ENCODE measurements around the gene DPP6. TPM values are rescaled to one million over a fixed set of nuclear protein-coding genes. Genes with fewer than 3 reads are reported as not detected.

DPP6 gene
- total RNA-seq, 1 donor from 2014 or later = 0.39 TPM

DNA sequence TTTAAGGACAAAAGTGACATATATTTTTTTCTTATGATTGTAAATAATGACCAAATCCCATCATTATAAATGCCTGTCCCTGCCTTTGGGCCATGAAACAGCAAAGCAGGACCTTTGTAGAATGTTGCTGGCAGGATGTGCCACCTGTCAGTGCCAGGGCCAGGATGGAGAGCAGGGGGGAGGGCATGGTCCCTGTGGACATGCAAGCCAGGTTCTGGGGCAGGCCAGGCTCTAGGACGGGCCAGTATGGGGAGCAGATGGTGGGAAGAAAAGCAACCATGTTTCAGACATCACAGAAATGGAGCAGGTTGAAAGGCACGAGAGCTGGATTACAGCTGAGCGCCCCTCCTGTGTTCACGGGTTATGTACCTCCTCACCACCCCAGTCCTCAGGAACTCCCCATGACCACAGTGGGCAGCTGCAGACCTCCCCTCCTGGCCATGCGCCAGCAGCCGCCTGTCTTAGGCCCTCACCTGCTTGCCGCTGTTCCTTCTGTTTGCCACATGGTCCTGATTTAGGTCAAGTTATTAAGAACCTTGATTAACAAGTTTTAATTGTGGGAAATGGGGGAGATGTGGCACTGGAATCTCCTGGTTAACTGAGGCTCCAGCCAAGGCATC, 740.3 kb downstream of the DPP6 start:
- no peaks in the 10 kb centered on the region for H3K9me3 ChIP-seq (ENCODE audit: low read depth)
- H3K9ac ChIP-seq = no peak overlapping the region
- H3K4me3 Mint-ChIP-seq = no peak overlapping the region
- no peaks in the 10 kb centered on the region for H3F3A ChIP-seq (ENCODE audit: low read depth)
- no peaks in the 10 kb centered on the region for H4K20me1 ChIP-seq (ENCODE audit: low read depth)
- no peak overlapping the region for H3K4me2 ChIP-seq
- no peak overlapping the region for H3K4me3 ChIP-seq
- no peaks in the 10 kb centered on the region for H3K36me3 Mint-ChIP-seq
- no peaks in the 10 kb centered on the region for H3K79me2 ChIP-seq (ENCODE audit: low read depth)
- H2AFZ ChIP-seq (replicated peaks) = no peak overlapping the region
- peaks cover 7% of the 10 kb centered on the region for H3K27me3 Mint-ChIP-seq (ENCODE audit: insufficient read depth, low read depth)
- H3K36me3 ChIP-seq = no peaks in the 10 kb centered on the region
- no peak for DNase-seq (ENCODE audit: low spot score)
- H3K27ac Mint-ChIP-seq = no peak overlapping the region
- peaks cover 8% of the 10 kb centered on the region for H3K4me1 ChIP-seq
- peaks cover 16% of the 10 kb centered on the region for H3K27me3 ChIP-seq
- H3K9me3 Mint-ChIP-seq = no peaks in the 10 kb centered on the region
- no peak for TF ChIP-seq EZH2 (IDR thresholded peaks at IDR 0.05)
- TF ChIP-seq CTCF (IDR thresholded peaks at IDR 0.05) = no peak
- no peak for TF ChIP-seq EZH2phosphoT487 (IDR thresholded peaks at IDR 0.05)
- H3K27ac ChIP-seq = no peak overlapping the region
- H3K4me1 Mint-ChIP-seq = no peaks in the 10 kb centered on the region

DNA sequence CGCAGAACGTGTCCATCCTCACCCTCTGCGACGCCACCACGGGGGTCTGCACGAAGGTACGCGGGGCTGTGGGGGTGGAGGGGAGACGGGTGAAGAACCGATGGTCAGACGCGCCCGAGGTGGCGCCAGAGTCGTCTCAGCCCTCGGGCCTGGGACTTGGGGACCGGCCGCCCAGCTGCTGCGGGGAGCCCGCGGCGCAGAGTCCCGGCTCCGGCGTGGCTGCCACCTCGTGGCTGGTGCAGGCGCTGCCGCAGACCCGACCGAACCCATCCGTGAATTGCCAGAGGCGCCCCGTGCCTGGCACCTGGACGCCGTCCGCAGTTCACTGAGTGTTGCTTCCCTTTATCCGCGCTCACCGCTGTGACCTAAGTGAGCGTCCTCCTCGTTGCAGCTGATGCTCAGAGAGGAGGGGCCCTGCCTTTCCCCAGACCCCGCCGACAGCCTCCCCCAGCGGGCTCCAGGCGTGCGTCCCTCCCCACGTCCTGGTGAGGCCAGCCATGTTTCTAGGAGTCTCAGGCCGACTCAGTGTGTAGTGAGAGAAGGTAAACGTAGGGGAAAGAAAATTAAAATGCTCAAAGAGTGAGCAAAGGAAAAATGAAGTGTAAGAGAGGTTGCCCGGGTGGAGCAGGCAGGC, 742.1 kb downstream of the DPP6 start:
- Histone ChIP-seq H3K4me3 (peak overlapping the region; percentile 38), H3K36me3 (no peaks in the 10 kb centered on the region), H3K27ac (no peak overlapping the region), H2AFZ (replicated peaks) (peak overlapping the region; percentile 100), H3K4me1 (peaks cover 8% of the 10 kb centered on the region), H3K9ac (no peak overlapping the region), H3K27me3 (peaks cover 16% of the 10 kb centered on the region), H3K79me2 (ENCODE audit: low read depth) (no peaks in the 10 kb centered on the region), H3K9me3 (ENCODE audit: low read depth) (no peaks in the 10 kb centered on the region), H3K4me2 (peak overlapping the region; percentile 73), H3F3A (ENCODE audit: low read depth) (no peaks in the 10 kb centered on the region), H4K20me1 (ENCODE audit: low read depth) (no peaks in the 10 kb centered on the region)
- Mint-ChIP-seq H3K27ac (no peak overlapping the region), H3K9me3 (no peaks in the 10 kb centered on the region), H3K27me3 (ENCODE audit: insufficient read depth, low read depth) (peaks cover 7% of the 10 kb centered on the region), H3K4me3 (no peak overlapping the region), H3K36me3 (no peaks in the 10 kb centered on the region), H3K4me1 (no peaks in the 10 kb centered on the region)
- TF ChIP-seq EZH2 (IDR thresholded peaks at IDR 0.05) = no peak
- TF ChIP-seq CTCF (IDR thresholded peaks at IDR 0.05) = peak; percentile 72
- peak; percentile 82 for DNase-seq (ENCODE audit: low spot score)

- H4K20me1 ChIP-seq (ENCODE audit: low read depth) = no peaks in the 10 kb centered on the region
- peaks cover 16% of the 10 kb centered on the region for H3K27me3 ChIP-seq
- no peak for TF ChIP-seq EZH2phosphoT487 (IDR thresholded peaks at IDR 0.05)
- peak; percentile 42 for TF ChIP-seq CTCF (IDR thresholded peaks at IDR 0.05)
- H3K27me3 Mint-ChIP-seq (ENCODE audit: insufficient read depth, low read depth) = peaks cover 7% of the 10 kb centered on the region
- no peaks in the 10 kb centered on the region for H3K36me3 Mint-ChIP-seq
- no peak overlapping the region for H3K9ac ChIP-seq
- no peaks in the 10 kb centered on the region for H3K4me1 Mint-ChIP-seq
- no peak overlapping the region for H3K4me3 Mint-ChIP-seq
- H3K4me1 ChIP-seq = peaks cover 8% of the 10 kb centered on the region
- H3K4me2 ChIP-seq = no peak overlapping the region
- no peak overlapping the region for H3K4me3 ChIP-seq
- peak overlapping the region; percentile 28 for H2AFZ ChIP-seq (replicated peaks)
- no peaks in the 10 kb centered on the region for H3K9me3 ChIP-seq (ENCODE audit: low read depth)
- no peaks in the 10 kb centered on the region for H3K36me3 ChIP-seq
- H3K27ac ChIP-seq = no peak overlapping the region
- H3K79me2 ChIP-seq (ENCODE audit: low read depth) = no peaks in the 10 kb centered on the region
- no peaks in the 10 kb centered on the region for H3K9me3 Mint-ChIP-seq
- H3K27ac Mint-ChIP-seq = no peak overlapping the region
- no peaks in the 10 kb centered on the region for H3F3A ChIP-seq (ENCODE audit: low read depth)
- peak; percentile 39 for DNase-seq (ENCODE audit: low spot score)
Observed at GRCh38 chr7:154795014-154795413, 742.8 kb downstream of the DPP6 start.

Data from neural progenitor cell (in vitro differentiated cells).